WTC11 (cell line): ENCODE data around the gene CNTLN. TPM values are rescaled to one million over a fixed set of nuclear protein-coding genes. Genes with fewer than 3 reads are reported as not detected.
"Not testable (repeated sequence)": the region's sequence is repeated elsewhere in the genome, so short reads cannot be mapped to it uniquely, and the experiment has no call there.

ENCODE experiments used
- ATAC-seq: fragments of 200-7000 bp; cut with Tn5 transposase; 2 replicates; pipeline ENCODE4 v1.10.0; 2021; ENCODE audit warnings: mild to moderate bottlenecking, moderate library complexity
- CTCF ChIA-PET: fragments of 300-600 bp; sonication (Branson Sonifier 250); formaldehyde crosslinking; loops from one replicate; lab custom pipeline; 2021; ENCODE audit warnings: antibody characterized with exemption; lab: Charles Lee
- POLR2A ChIA-PET: fragments of 350-600 bp; sonication (Branson Sonifier 250); formaldehyde crosslinking; loops from one replicate; lab custom pipeline; 2021; ENCODE audit warnings: antibody characterized with exemption; lab: Charles Lee
- DNase-seq: peaks from one replicate; pipeline ENCODE4 v3.0.0; 2021; ENCODE audit warnings: low spot score
- H3K27ac Mint-ChIP-seq: 2 replicates; pipeline ENCODE4 v1.8.0; 2021; ENCODE audit warnings: mixed read lengths
- H3K27me3 Mint-ChIP-seq: 2 replicates; pipeline ENCODE4 v1.8.0; 2021; ENCODE audit warnings: low read depth, mild to moderate bottlenecking, moderate library complexity, mixed read lengths
- H3K36me3 Mint-ChIP-seq: 2 replicates; pipeline ENCODE4 v1.8.0; 2021; ENCODE audit warnings: mixed read lengths
- H3K4me1 Mint-ChIP-seq: 2 replicates; pipeline ENCODE4 v1.8.0; 2022; ENCODE audit warnings: mixed read lengths
- H3K4me3 Mint-ChIP-seq: 2 replicates; pipeline ENCODE4 v1.8.0; 2021; ENCODE audit warnings: mild to moderate bottlenecking, moderate library complexity, mixed read lengths
- H3K9me3 Mint-ChIP-seq: 2 replicates; pipeline ENCODE4 v1.8.0; 2021; ENCODE audit warnings: mixed read lengths
- ARID4B ChIP-seq: sonication (generic); formaldehyde crosslinking; IDR thresholded peaks from 2 replicates; pipeline ENCODE4 v1.8.0; 2023; ENCODE audit warnings: missing genetic modification reagents, mild to moderate bottlenecking, borderline replicate concordance
- ATF6 ChIP-seq: sonication (generic); formaldehyde crosslinking; IDR thresholded peaks from 2 replicates; pipeline ENCODE4 v1.8.1; 2023; ENCODE audit warnings: mild to moderate bottlenecking, missing genetic modification reagents
- FOXJ3 ChIP-seq: sonication (generic); formaldehyde crosslinking; IDR thresholded peaks from 2 replicates; pipeline ENCODE4 v1.9.0; 2021; ENCODE audit warnings: missing genetic modification reagents, mild to moderate bottlenecking, borderline replicate concordance
- GRHL2 ChIP-seq: fragments of 250-450 bp; sonication (Bioruptor Pico); IDR thresholded peaks from 2 replicates; pipeline ENCODE4 v1.8.0; 2022; ENCODE audit warnings: mild to moderate bottlenecking, moderate library complexity; ENCODE audit not compliant: insufficient replicate concordance, severe bottlenecking
- JUN ChIP-seq: sonication (generic); formaldehyde crosslinking; IDR thresholded peaks from 2 replicates; pipeline ENCODE4 v1.8.0; 2023; ENCODE audit warnings: mild to moderate bottlenecking, missing genetic modification reagents
- MAX ChIP-seq: sonication (generic); formaldehyde crosslinking; IDR thresholded peaks from 2 replicates; pipeline ENCODE4 v1.8.0; 2022; ENCODE audit warnings: mild to moderate bottlenecking, missing genetic modification reagents
- NR3C1 ChIP-seq: sonication (generic); formaldehyde crosslinking; conservative IDR thresholded peaks from 2 replicates; pipeline ENCODE4 v1.8.1; 2023; ENCODE audit warnings: low read depth, mild to moderate bottlenecking, missing genetic modification reagents
- SMAD3 ChIP-seq: sonication (generic); formaldehyde crosslinking; IDR thresholded peaks from 2 replicates; pipeline ENCODE4 v1.8.0; 2022; ENCODE audit warnings: missing genetic modification reagents, mild to moderate bottlenecking, borderline replicate concordance
- SMAD4 ChIP-seq: sonication (generic); formaldehyde crosslinking; IDR thresholded peaks from 2 replicates; pipeline ENCODE4 v1.8.0; 2022; ENCODE audit warnings: mild to moderate bottlenecking, missing genetic modification reagents
- TEAD1 ChIP-seq: sonication (generic); formaldehyde crosslinking; IDR thresholded peaks from 2 replicates; pipeline ENCODE4 v1.8.0; 2022; ENCODE audit warnings: mild to moderate bottlenecking, missing genetic modification reagents
- TP53 ChIP-seq: sonication (generic); formaldehyde crosslinking; IDR thresholded peaks from 2 replicates; pipeline ENCODE4 v1.8.1; 2023; ENCODE audit warnings: mild to moderate bottlenecking, missing genetic modification reagents
- ZBTB43 ChIP-seq: sonication (generic); formaldehyde crosslinking; IDR thresholded peaks from 2 replicates; pipeline ENCODE4 v1.8.1; 2023; ENCODE audit warnings: mild to moderate bottlenecking, missing genetic modification reagents
- ZMAT4 ChIP-seq: fragments of 250-450 bp; sonication (Bioruptor Pico); IDR thresholded peaks from 2 replicates; pipeline ENCODE4 v1.9.0; 2021; ENCODE audit warnings: mild to moderate bottlenecking
- ZNF121 ChIP-seq: sonication (generic); formaldehyde crosslinking; IDR thresholded peaks from 2 replicates; pipeline ENCODE4 v1.8.0; 2023; ENCODE audit warnings: missing genetic modification reagents
- ZNF281 ChIP-seq: sonication (generic); formaldehyde crosslinking; IDR thresholded peaks from 2 replicates; pipeline ENCODE4 v1.8.0; 2023; ENCODE audit warnings: mild to moderate bottlenecking, missing genetic modification reagents
- ZNF423 ChIP-seq: fragments of 250-450 bp; sonication (Bioruptor Pico); IDR thresholded peaks from 2 replicates; pipeline ENCODE4 v2.1.2; 2022; ENCODE audit warnings: mild to moderate bottlenecking, moderate library complexity
- ZSCAN18 ChIP-seq: fragments of 250-450 bp; sonication (Bioruptor Pico); IDR thresholded peaks from 2 replicates; pipeline ENCODE4 v2.1.2; 2022; ENCODE audit warnings: mild to moderate bottlenecking, moderate library complexity
- total RNA-seq: library from RNA; stranded (reverse); gene quantifications from 3 replicates; pipeline ENCODE4 v1.2.3, GENCODE V29; 2021

The CNTLN gene
- total RNA-seq, 1 experiment from 2014 or later, result 13.4 TPM

GRCh38 chr9:17349831-17350230 lies 215.0 kb downstream of the CNTLN start:
- ATAC-seq, result no peak
- CTCF ChIA-PET, result no interaction called here
- no peaks in the 10 kb centered on the region for H3K27me3 Mint-ChIP-seq

GRCh38 chr9:17354006-17354405 lies 219.2 kb downstream of the CNTLN start:
- DNase-seq, POLR2A ChIA-PET, H3K9me3 Mint-ChIP-seq, H3K27me3 Mint-ChIP-seq, H3K4me1 Mint-ChIP-seq, CTCF ChIA-PET, H3K27ac Mint-ChIP-seq, H3K4me3 Mint-ChIP-seq, ATAC-seq: not testable (repeated sequence)
- peaks cover 20% of the 10 kb centered on the region for H3K36me3 Mint-ChIP-seq

More at GRCh38 chr9:17349831-17350230, 215.0 kb downstream of the CNTLN start:
- no peak for TF ChIP-seq JUN (CRISPR knock-in tag)
- TF ChIP-seq ARID4B (CRISPR knock-in tag), result no peak
- no peak for TF ChIP-seq ZNF281 (CRISPR knock-in tag)
- TF ChIP-seq ZMAT4 (CRISPR knock-in tag), result no peak
- TF ChIP-seq, all 79 proteins: peak for 0
- no peak overlapping the region; the same call in 1 of the 2 replicates for H3K27ac Mint-ChIP-seq
- no peak for DNase-seq
- H3K4me1 Mint-ChIP-seq, result peaks cover under 1% of the 10 kb centered on the region
- peaks cover 3% of the 10 kb centered on the region for H3K9me3 Mint-ChIP-seq
- POLR2A ChIA-PET, result no interaction called here
- H3K4me3 Mint-ChIP-seq, result no peak overlapping the region
- peaks cover 23% of the 10 kb centered on the region for H3K36me3 Mint-ChIP-seq

GRCh38 chr9:17361378-17361777 lies 226.5 kb downstream of the CNTLN start:
- peak overlapping the region; percentile 71 for H3K27ac Mint-ChIP-seq
- ATAC-seq (peak; percentile 41; the same call in 1 of the 2 replicates), DNase-seq (no peak)
- H3K36me3 Mint-ChIP-seq, result peaks cover 10% of the 10 kb centered on the region
- H3K4me1 Mint-ChIP-seq, result peaks cover 13% of the 10 kb centered on the region
- no peaks in the 10 kb centered on the region for H3K27me3 Mint-ChIP-seq
- CTCF ChIA-PET, result no interaction called here
- no peak overlapping the region for H3K4me3 Mint-ChIP-seq
- POLR2A ChIA-PET, result no interaction called here
- peaks cover 14% of the 10 kb centered on the region for H3K9me3 Mint-ChIP-seq
- no peak for TF ChIP-seq MAX (CRISPR knock-in tag)
- TF ChIP-seq FOXJ3 (CRISPR knock-in tag), result no peak
- TF ChIP-seq TP53 (CRISPR knock-in tag), result no peak
- no peak for TF ChIP-seq ZSCAN18
- TF ChIP-seq TEAD1 (CRISPR knock-in tag), result no peak
- no peak for TF ChIP-seq GRHL2 (CRISPR knock-in tag)
- no peak for TF ChIP-seq ZNF121 (CRISPR knock-in tag)
- no peak for TF ChIP-seq NR3C1 (CRISPR knock-in tag)
- TF ChIP-seq ZBTB43, result no peak
- no peak for TF ChIP-seq ZNF423 (CRISPR knock-in tag)
- no peak for TF ChIP-seq SMAD4 (CRISPR knock-in tag)
- TF ChIP-seq SMAD3 (CRISPR knock-in tag), result no peak
- no peak for TF ChIP-seq ATF6
